Tibial nerve (tissue), 4 donors: Measurements from ENCODE around the gene MLPH. TPM values are rescaled to one million over a fixed set of nuclear protein-coding genes. Genes with fewer than 3 reads are reported as not detected.

Experiments used
- DNase-seq, 2 donors: peaks; one replicate each; pipeline ENCODE4 v3.0.0-alpha.2; 2019; ENCODE audit warnings: low spot score in 2 of 2
- H3K27ac ChIP-seq, 4 donors: fragments of 200-600 bp; sonication (generic) in 3 of 4; one replicate each; pipeline ENCODE4 v1.5.1; 2017 to 2019; ENCODE audit warnings: mild to moderate bottlenecking in 1 of 4
- H3K27me3 ChIP-seq, 2 donors: fragments of 200-600 bp; sonication (generic) in 1 of 2; one replicate each; pipeline versions ENCODE4 v1.5.1 to v1.6.0; 2017 to 2019
- H3K36me3 ChIP-seq, 3 donors: fragments of 200-600 bp; sonication (generic); one replicate each; pipeline ENCODE4 v1.5.1; 2018 to 2019
- H3K4me1 ChIP-seq, 4 donors: fragments of 200-600 bp; sonication (generic) in 3 of 4; one replicate each; pipeline ENCODE4 v1.5.1; 2017 to 2019
- H3K4me3 ChIP-seq, 4 donors: fragments of 200-600 bp; sonication (generic) in 3 of 4; one replicate each; pipeline ENCODE4 v1.5.1; 2017 to 2019; ENCODE audit warnings: mild to moderate bottlenecking in 1 of 4, moderate library complexity in 1 of 4
- H3K9me3 ChIP-seq, 4 donors: fragments of 200-600 bp; sonication (generic) in 3 of 4; one replicate each; pipeline ENCODE4 v1.5.1; 2017 to 2019
- EP300 ChIP-seq, 2 donors: sonication (generic); formaldehyde crosslinking; IDR thresholded peaks; one replicate each; pipeline ENCODE4 v1.6.1; 2017; ENCODE audit warnings: antibody characterized with exemption in 2 of 2, mild to moderate bottlenecking in 1 of 2
- POLR2A ChIP-seq, 2 donors: fragments of 450-650 bp; IDR thresholded peaks; one replicate each; pipeline ENCODE4 v1.6.1; 2017; ENCODE audit warnings: antibody characterized with exemption in 2 of 2, mild to moderate bottlenecking in 2 of 2, moderate library complexity in 2 of 2
- WGBS, 2 donors: methylation state at CpG; one replicate each; pipeline ENCODE4 v1.1.5; 2018; 5-methylcytosine and 5-hydroxymethylcytosine counted together
- total RNA-seq, 4 donors: library from RNA; depleted of rRNA; stranded (reverse); fragments of >200 nt; gene quantifications; one replicate each; pipeline ENCODE4 v1.1.0, GENCODE V29; 2016
- TF ChIP-seq, protein P1 (sequence below), 5 experiments: fragments of 200-600 bp in 3 of 5; fragments of 450-650 bp in 2 of 5; sonication (generic) in 3 of 5; IDR thresholded peaks; one replicate each; pipeline ENCODE4 v1.5.1; 2016 to 2019; ENCODE audit warnings: antibody characterized with exemption in 5 of 5, mild to moderate bottlenecking in 3 of 5, moderate library complexity in 2 of 5

Gene MLPH
- total RNA-seq, 4 donors from 2014 or later, result 41.4 to 108 (median 62.1) TPM

GRCh38 chr2:237600205-237600846, 113.3 kb downstream of the MLPH start:
- Histone ChIP-seq H3K27ac (peak overlapping the region; percentile 10 to 72 (median 44)), H3K27me3 (no peaks in the 10 kb centered on the region), H3K36me3 (no peaks in the 10 kb centered on the region), H3K4me3 (peak overlapping the region in 1 of 4 donors; percentile 39), H3K9me3 (no peaks in the 10 kb centered on the region), H3K4me1 (peaks cover 0 to 21% (median 0%) of the 10 kb centered on the region in 4 donors)
- WGBS, 2 donors, result 33 to 43% methylated on average over 16 of the region's 16 CpGs
- peak in 1 of 2 donors; percentile 29 for DNase-seq
- TF ChIP-seq, protein P1, sequence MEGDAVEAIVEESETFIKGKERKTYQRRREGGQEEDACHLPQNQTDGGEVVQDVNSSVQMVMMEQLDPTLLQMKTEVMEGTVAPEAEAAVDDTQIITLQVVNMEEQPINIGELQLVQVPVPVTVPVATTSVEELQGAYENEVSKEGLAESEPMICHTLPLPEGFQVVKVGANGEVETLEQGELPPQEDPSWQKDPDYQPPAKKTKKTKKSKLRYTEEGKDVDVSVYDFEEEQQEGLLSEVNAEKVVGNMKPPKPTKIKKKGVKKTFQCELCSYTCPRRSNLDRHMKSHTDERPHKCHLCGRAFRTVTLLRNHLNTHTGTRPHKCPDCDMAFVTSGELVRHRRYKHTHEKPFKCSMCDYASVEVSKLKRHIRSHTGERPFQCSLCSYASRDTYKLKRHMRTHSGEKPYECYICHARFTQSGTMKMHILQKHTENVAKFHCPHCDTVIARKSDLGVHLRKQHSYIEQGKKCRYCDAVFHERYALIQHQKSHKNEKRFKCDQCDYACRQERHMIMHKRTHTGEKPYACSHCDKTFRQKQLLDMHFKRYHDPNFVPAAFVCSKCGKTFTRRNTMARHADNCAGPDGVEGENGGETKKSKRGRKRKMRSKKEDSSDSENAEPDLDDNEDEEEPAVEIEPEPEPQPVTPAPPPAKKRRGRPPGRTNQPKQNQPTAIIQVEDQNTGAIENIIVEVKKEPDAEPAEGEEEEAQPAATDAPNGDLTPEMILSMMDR (IDR thresholded peaks at IDR 0.05), result peak in 3 of 5 experiments; percentile 9 to 29 (median 13)
- TF ChIP-seq EP300 (IDR thresholded peaks at IDR 0.05) (peak in 1 of 2 donors; percentile 8), POLR2A (IDR thresholded peaks at IDR 0.05) (no peak)

GRCh38 chr2:237601453-237602116, 114.5 kb downstream of the MLPH start:
- Histone ChIP-seq H3K9me3 (no peaks in the 10 kb centered on the region), H3K36me3 (no peaks in the 10 kb centered on the region), H3K4me1 (peaks cover 0 to 21% (median 0%) of the 10 kb centered on the region in 4 donors), H3K27me3 (no peaks in the 10 kb centered on the region), H3K27ac (no peak overlapping the region), H3K4me3 (no peak overlapping the region)
- DNase-seq, result no peak
- no peak for TF ChIP-seq EP300 (IDR thresholded peaks at IDR 0.05)
- TF ChIP-seq POLR2A (IDR thresholded peaks at IDR 0.05), result no peak
- TF ChIP-seq, protein P1 (IDR thresholded peaks at IDR 0.05), result no peak
- WGBS, 2 donors, result 94 to 95% methylated on average over 14 of the region's 14 CpGs

- H3K27ac ChIP-seq, result no peak overlapping the region
- 89 to 91% methylated on average over 7 of the region's 7 CpGs for WGBS, 2 donors
- TF ChIP-seq EP300 (IDR thresholded peaks at IDR 0.05) (no peak), POLR2A (IDR thresholded peaks at IDR 0.05) (no peak)
- TF ChIP-seq, protein P1 (IDR thresholded peaks at IDR 0.05), result no peak
These were observed 115.4 kb downstream of the MLPH start for GRCh38 chr2:237602409-237602808.

GRCh38 chr2:237603049-237603717, 116.1 kb downstream of the MLPH start:
- 72 to 75% methylated on average over 13 of the region's 13 CpGs for WGBS, 2 donors
- H3K27ac ChIP-seq, result peak overlapping the region in 2 of 4 donors; percentile 46 to 51
- no peak for TF ChIP-seq EP300 (IDR thresholded peaks at IDR 0.05)
- TF ChIP-seq POLR2A (IDR thresholded peaks at IDR 0.05), result no peak
- TF ChIP-seq, protein P1 (IDR thresholded peaks at IDR 0.05), result no peak
- H3K27me3 ChIP-seq, result no peaks in the 10 kb centered on the region
- peaks cover 0 to 21% (median 0%) of the 10 kb centered on the region in 4 donors for H3K4me1 ChIP-seq
- DNase-seq, result no peak
- no peaks in the 10 kb centered on the region for H3K36me3 ChIP-seq
- H3K9me3 ChIP-seq, result no peaks in the 10 kb centered on the region
- peak overlapping the region in 1 of 4 donors; percentile 19 for H3K4me3 ChIP-seq

More at GRCh38 chr2:237602409-237602808, 115.4 kb downstream of the MLPH start:
- no peak for DNase-seq
- Histone ChIP-seq H3K4me1 (peaks cover 0 to 21% (median 0%) of the 10 kb centered on the region in 4 donors), H3K27me3 (no peaks in the 10 kb centered on the region), H3K9me3 (no peaks in the 10 kb centered on the region), H3K36me3 (no peaks in the 10 kb centered on the region), H3K4me3 (no peak overlapping the region)
